Prostate gland (tissue), 2 donors: ENCODE results near the gene MBP.

Experiments used
- POLR2A ChIP-seq: fragments of 450-650 bp; IDR thresholded peaks from one replicate; pipeline ENCODE4 v1.6.1; 2016; ENCODE audit warnings: antibody characterized with exemption, mild to moderate bottlenecking
- POLR2AphosphoS5 ChIP-seq: sonication (generic); formaldehyde crosslinking; IDR thresholded peaks from one replicate; pipeline ENCODE4 v1.6.1; 2017; ENCODE audit warnings: antibody characterized with exemption
- TF ChIP-seq, protein P1 (sequence below), 4 experiments: fragments of 200-600 bp in 2 of 4; fragments of 450-650 bp in 2 of 4; sonication (generic) in 2 of 4; IDR thresholded peaks; 1 replicate in 3 of 4; 2 replicates in 1 of 4; pipeline ENCODE4 v1.5.1; 2016 to 2019; ENCODE audit warnings: antibody characterized with exemption in 4 of 4, mild to moderate bottlenecking in 2 of 4, moderate library complexity in 2 of 4

GRCh38 chr18:76974386-76974785 lies 158.2 kb downstream of the MBP start:
- TF ChIP-seq POLR2A (no peak), POLR2AphosphoS5 (no peak)
- TF ChIP-seq, protein P1, sequence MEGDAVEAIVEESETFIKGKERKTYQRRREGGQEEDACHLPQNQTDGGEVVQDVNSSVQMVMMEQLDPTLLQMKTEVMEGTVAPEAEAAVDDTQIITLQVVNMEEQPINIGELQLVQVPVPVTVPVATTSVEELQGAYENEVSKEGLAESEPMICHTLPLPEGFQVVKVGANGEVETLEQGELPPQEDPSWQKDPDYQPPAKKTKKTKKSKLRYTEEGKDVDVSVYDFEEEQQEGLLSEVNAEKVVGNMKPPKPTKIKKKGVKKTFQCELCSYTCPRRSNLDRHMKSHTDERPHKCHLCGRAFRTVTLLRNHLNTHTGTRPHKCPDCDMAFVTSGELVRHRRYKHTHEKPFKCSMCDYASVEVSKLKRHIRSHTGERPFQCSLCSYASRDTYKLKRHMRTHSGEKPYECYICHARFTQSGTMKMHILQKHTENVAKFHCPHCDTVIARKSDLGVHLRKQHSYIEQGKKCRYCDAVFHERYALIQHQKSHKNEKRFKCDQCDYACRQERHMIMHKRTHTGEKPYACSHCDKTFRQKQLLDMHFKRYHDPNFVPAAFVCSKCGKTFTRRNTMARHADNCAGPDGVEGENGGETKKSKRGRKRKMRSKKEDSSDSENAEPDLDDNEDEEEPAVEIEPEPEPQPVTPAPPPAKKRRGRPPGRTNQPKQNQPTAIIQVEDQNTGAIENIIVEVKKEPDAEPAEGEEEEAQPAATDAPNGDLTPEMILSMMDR (IDR thresholded peaks at IDR 0.05), result no peak
